Upper lobe of left lung (tissue), 6 donors: ENCODE measurements around the gene DGKZ. TPM values are rescaled to one million over a fixed set of nuclear protein-coding genes. Genes with fewer than 3 reads are reported as not detected.

Experiments used
- ATAC-seq, 2 donors: fragments of 200-7000 bp; cut with Tn5 transposase; one replicate each; pipeline ENCODE4 v1.9.1; 2022; ENCODE audit warnings: mild to moderate bottlenecking in 2 of 2, moderate library complexity in 2 of 2; ENCODE audit not compliant: low FRiP score in 2 of 2
- DNase-seq, 2 donors: peaks; one replicate each; pipeline ENCODE4 v3.0.0-alpha.2; 2019 to 2020
- H3K27ac ChIP-seq, 4 donors: fragments of 200-600 bp; sonication (generic); one replicate each; pipeline ENCODE4 v1.5.1; 2016 to 2019
- H3K27me3 ChIP-seq, 4 donors: fragments of 200-600 bp; sonication (generic); one replicate each; pipeline ENCODE4 v1.5.1; 2017 to 2019
- H3K36me3 ChIP-seq, 4 donors: fragments of 200-600 bp; sonication (generic); one replicate each; pipeline ENCODE4 v1.5.1; 2016 to 2019
- H3K4me1 ChIP-seq, 4 donors: fragments of 200-600 bp; sonication (generic); one replicate each; pipeline ENCODE4 v1.5.1; 2018 to 2019
- H3K4me3 ChIP-seq, 4 donors: fragments of 200-600 bp; sonication (generic); one replicate each; pipeline ENCODE4 v1.5.1; 2017 to 2019; ENCODE audit warnings: mild to moderate bottlenecking in 2 of 4, moderate library complexity in 1 of 4
- H3K9me3 ChIP-seq, 4 donors: fragments of 200-600 bp; sonication (generic); one replicate each; pipeline ENCODE4 v1.5.1; 2018 to 2019
- CTCF ChIP-seq, 6 experiments: fragments of 450-650 bp in 4 of 6; fragments of 200-600 bp in 2 of 6; sonication (generic) in 2 of 6; IDR thresholded peaks; one replicate each; pipeline ENCODE4 v1.5.1; 2016 to 2019; ENCODE audit warnings: antibody characterized with exemption in 6 of 6
- EP300 ChIP-seq, 4 donors: sonication (generic); formaldehyde crosslinking; IDR thresholded peaks; one replicate each; pipeline ENCODE4 v1.5.1; 2017; ENCODE audit warnings: antibody characterized with exemption in 4 of 4, control low read depth in 2 of 4
- POLR2A ChIP-seq, 4 donors: fragments of 450-650 bp; IDR thresholded peaks; one replicate each; pipeline ENCODE4 v1.5.1; 2016 to 2017; ENCODE audit warnings: antibody characterized with exemption in 4 of 4, mild to moderate bottlenecking in 2 of 4
- POLR2AphosphoS5 ChIP-seq, 2 donors: sonication (generic); formaldehyde crosslinking; IDR thresholded peaks; one replicate each; pipeline ENCODE4 v1.5.1; 2017; ENCODE audit warnings: antibody characterized with exemption in 2 of 2
- WGBS, 2 donors: methylation state at CpG; one replicate each; pipeline ENCODE4 v1.1.5; 2017 to 2018; 5-methylcytosine and 5-hydroxymethylcytosine counted together
- total RNA-seq, 6 donors: library from RNA; depleted of rRNA in 4 of 6; stranded (reverse); fragments of >200 nt in 4 of 6; gene quantifications; one replicate each; pipeline versions ENCODE4 v1.1.0 to v1.2.1, GENCODE V29; 2016 to 2021
- donor health status: DM: no; HTN: no; CAD: no; lungs with moderate emphysema.
- donor health status: DM: no; HTN: yes; CAD: no; lungs with severe emphysema.

DGKZ gene
- total RNA-seq, 6 donors from 2014 or later: 55.1 to 145 (median 65.5) TPM

- no peak for TF ChIP-seq POLR2A (IDR thresholded peaks at IDR 0.05)
- TF ChIP-seq EP300 (IDR thresholded peaks at IDR 0.05): no peak
- TF ChIP-seq POLR2AphosphoS5 (IDR thresholded peaks at IDR 0.05): no peak
- no peak for TF ChIP-seq CTCF (IDR thresholded peaks at IDR 0.05)
- Histone ChIP-seq H3K4me3 (no peak overlapping the region), H3K9me3 (no peaks in the 10 kb centered on the region), H3K36me3 (peaks cover 16 to 75% (median 49%) of the 10 kb centered on the region in 4 donors), H3K4me1 (no peaks in the 10 kb centered on the region), H3K27me3 (no peaks in the 10 kb centered on the region), H3K27ac (no peak overlapping the region)
- DNase-seq (no peak), ATAC-seq (no peak)
- 81 to 97% methylated on average over 5 of the region's 5 CpGs for WGBS, 2 donors
Measured at GRCh38 chr11:46404476-46405017, 57.3 kb downstream of the DGKZ start.

GRCh38 chr11:46407635-46408034 is 60.4 kb downstream of the DGKZ start:
- TF ChIP-seq POLR2A (IDR thresholded peaks at IDR 0.05): no peak
- TF ChIP-seq CTCF (IDR thresholded peaks at IDR 0.05): no peak
- no peak for TF ChIP-seq POLR2AphosphoS5 (IDR thresholded peaks at IDR 0.05)
- peaks cover 21 to 79% (median 49%) of the 10 kb centered on the region in 4 donors for H3K36me3 ChIP-seq
- ATAC-seq (no peak), DNase-seq (no peak)
- no peak overlapping the region for H3K4me3 ChIP-seq
- H3K4me1 ChIP-seq: no peaks in the 10 kb centered on the region
- H3K9me3 ChIP-seq: no peaks in the 10 kb centered on the region
- no peak overlapping the region for H3K27ac ChIP-seq
- 86 to 88% methylated on average over 9 to 10 of the region's 10 CpGs for WGBS, 2 donors
- H3K27me3 ChIP-seq: no peaks in the 10 kb centered on the region

- 94% methylated on average over 5 of the region's 6 CpGs for WGBS, 2 donors
- H3K36me3 ChIP-seq: peaks cover 21 to 79% (median 45%) of the 10 kb centered on the region in 4 donors
Measured at GRCh38 chr11:46408407-46408986, 61.2 kb downstream of the DGKZ start.

GRCh38 chr11:46410021-46410420 is 62.8 kb downstream of the DGKZ start:
- Histone ChIP-seq H3K4me3 (no peak overlapping the region), H3K4me1 (no peaks in the 10 kb centered on the region), H3K27ac (no peak overlapping the region), H3K36me3 (peaks cover 21 to 79% (median 52%) of the 10 kb centered on the region in 4 donors), H3K9me3 (no peaks in the 10 kb centered on the region), H3K27me3 (no peaks in the 10 kb centered on the region)
- no peak for ATAC-seq
- DNase-seq: no peak
- WGBS, 2 donors: 70 to 91% methylated on average over 5 of the region's 5 CpGs
- no peak for TF ChIP-seq EP300 (IDR thresholded peaks at IDR 0.05)
- no peak for TF ChIP-seq POLR2AphosphoS5 (IDR thresholded peaks at IDR 0.05)
- no peak for TF ChIP-seq CTCF (IDR thresholded peaks at IDR 0.05)
- TF ChIP-seq POLR2A (IDR thresholded peaks at IDR 0.05): no peak

More at GRCh38 chr11:46408407-46408986, 61.2 kb downstream of the DGKZ start:
- no peak overlapping the region for H3K4me3 ChIP-seq
- H3K4me1 ChIP-seq: no peaks in the 10 kb centered on the region
- no peaks in the 10 kb centered on the region for H3K9me3 ChIP-seq
- ATAC-seq: no peak
- H3K27me3 ChIP-seq: no peaks in the 10 kb centered on the region
- no peak overlapping the region for H3K27ac ChIP-seq
- TF ChIP-seq CTCF (IDR thresholded peaks at IDR 0.05): no peak
- TF ChIP-seq EP300 (IDR thresholded peaks at IDR 0.05): no peak
- peak in 1 of 2 donors; percentile 21 for DNase-seq
